GM18861 (cell line): ENCODE data around the gene HSPA12A.

Experiments used
- ATAC-seq: cut with Tn5 transposase; IDR thresholded peaks from one replicate; pipeline ENCODE4 v1.9.1; 2021; ENCODE audit not compliant: unreplicated experiment

HSPA12A gene

DNA sequence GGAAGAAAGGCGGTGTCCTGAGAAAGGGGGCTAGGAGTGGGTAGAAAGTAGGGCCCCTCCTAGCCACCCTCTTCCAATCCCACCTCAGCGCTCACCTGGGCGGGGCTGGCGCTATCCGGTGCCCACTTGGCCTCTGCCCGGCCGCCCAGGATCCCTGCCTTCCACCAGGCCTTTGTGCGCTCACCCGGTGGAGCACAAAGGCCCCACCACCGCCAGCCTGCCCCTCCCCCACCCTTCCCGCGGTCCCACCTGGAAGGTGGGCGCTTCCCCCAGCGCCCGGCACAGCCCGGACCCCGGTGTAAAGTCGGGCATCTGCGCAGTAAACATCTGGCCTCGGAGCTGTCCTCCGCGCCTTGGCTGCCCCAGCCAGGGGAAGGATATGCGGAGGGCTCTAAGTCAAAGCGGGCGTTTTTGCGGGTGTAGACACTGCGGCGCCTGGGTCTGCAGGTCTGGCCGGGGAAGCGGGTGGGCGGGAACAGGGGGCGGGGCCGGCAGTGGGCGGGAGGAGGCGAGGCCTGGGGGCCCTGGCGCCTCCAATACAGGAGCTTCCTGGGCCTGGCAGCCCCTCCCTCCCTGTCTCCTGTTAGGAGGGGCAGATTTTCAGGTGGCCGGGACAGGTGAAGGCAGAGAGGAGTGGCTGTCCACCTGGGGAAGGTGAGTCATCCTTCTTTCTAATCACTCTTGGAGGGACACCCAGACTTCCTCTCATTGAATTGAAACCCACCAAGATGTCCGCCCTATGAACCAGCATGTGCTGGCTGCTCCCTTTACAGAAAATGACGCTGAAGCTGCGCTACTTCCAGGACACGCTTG lies 72.3 kb downstream of the HSPA12A start:
- no peak for ATAC-seq

- no peak for ATAC-seq
Measured at GRCh38 chr10:116669080-116669479, 73.3 kb downstream of the HSPA12A start.

GRCh38 chr10:116668446-116668845 lies 73.9 kb downstream of the HSPA12A start:
- no peak for ATAC-seq

DNA sequence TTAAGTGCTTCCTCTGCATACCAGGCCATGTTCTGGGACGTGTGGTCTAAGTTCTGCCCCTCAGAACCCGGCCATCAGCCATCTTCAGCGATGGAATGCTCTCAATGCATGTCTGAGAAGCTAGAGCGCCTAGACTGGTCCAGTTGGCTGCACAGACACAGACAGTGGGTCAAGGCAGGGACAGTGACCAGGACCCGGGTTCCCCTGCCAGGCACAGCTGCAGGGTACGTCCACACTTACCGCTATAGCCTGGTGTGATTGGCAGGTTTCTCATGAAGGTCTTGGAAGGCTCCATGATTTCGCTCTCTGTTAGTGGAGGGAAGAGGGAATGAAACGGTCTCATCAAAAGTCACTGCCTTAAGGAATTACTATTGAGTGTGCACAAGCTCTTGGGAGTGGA lies 74.3 kb downstream of the HSPA12A start:
- ATAC-seq = no peak

- ATAC-seq = no peak
Measured at GRCh38 chr10:116667484-116667883, 74.9 kb downstream of the HSPA12A start.

DNA sequence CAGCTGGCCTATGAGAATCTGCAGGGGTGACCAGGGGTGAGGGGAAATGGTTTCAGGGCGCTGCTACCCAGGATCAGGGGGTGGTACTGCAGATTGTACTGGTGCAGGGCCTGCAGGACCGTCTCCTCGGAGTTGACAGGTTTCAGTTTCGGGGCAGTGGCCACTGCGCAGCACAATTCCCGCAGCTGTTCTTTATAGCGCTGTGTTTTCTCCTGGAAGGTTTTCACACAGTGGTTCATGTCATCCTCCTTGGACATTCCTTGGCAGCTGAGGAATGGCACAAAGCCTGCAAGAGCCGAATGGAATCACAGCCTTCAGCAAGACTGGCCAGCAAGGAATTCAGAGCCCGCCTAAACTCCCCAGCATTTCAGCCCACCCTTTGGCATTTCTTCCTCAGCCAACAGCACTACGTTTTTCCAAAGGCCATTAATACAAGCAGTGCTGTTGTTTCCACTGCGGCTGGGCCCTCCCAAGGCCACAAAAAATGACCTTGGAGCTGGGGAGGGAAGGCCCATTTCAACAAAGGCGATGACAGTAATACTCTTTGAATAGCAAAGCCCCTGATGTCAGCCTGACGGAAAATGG lies 76.7 kb downstream of the HSPA12A start:
- no peak for ATAC-seq

DNA sequence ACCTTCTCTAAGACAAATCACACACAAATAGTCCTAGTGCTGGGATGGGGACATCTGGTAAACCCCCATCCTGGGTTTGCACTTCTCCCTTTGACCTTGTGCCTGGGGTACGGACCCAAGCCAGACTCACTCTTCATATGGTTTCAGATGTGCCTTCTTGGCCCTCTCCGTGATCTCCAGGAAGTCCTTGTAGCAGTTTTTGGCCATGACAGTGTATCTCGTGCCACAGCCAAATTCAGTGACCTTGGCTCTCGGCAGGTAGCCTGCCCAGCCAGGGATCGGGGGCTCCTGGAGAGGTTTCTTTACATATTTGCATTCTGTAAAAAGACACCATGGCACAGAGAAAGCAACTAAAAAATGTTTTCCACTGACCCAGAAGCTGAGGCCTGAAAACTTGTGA lies 77.7 kb downstream of the HSPA12A start:
- no peak for ATAC-seq

DNA sequence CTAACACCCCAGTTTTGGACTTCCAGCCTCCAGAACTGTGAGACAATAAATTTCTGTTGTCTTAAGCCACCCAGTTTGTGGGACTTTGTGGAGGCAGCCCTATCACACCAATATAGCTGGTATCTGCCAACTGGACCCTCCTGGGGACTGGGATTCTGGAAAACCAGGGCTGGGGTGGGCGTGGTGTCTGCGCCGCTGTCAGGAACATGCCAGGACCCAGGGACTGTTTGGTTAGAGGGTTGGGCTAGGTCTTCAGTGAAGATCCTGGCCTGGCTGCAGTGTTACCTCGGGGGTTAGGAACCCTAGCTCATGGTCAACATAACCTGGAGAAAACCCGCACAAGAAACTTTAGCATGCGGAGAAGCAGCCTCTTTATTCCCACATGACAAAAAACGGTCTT lies 79.0 kb downstream of the HSPA12A start:
- ATAC-seq = no peak

DNA sequence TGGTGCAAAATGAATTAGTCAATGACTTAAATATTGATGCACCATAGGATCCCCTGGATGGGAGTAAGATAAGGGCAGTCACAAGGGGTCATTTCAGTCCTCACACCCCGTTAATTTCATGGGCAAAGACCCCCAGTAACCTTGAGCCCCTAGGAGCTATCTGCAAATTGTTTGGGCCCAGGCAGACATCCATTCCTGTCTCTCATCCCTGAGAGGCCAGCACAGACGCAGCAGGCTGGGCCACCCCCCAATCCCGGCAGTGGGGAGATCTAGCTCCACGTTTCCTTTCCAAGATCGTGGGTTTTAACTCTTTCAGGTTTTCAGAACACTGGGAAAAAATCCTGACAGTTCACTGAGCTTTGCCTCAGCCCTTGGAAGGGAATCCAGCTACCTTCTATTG lies 81.5 kb downstream of the HSPA12A start:
- ATAC-seq = no peak

DNA sequence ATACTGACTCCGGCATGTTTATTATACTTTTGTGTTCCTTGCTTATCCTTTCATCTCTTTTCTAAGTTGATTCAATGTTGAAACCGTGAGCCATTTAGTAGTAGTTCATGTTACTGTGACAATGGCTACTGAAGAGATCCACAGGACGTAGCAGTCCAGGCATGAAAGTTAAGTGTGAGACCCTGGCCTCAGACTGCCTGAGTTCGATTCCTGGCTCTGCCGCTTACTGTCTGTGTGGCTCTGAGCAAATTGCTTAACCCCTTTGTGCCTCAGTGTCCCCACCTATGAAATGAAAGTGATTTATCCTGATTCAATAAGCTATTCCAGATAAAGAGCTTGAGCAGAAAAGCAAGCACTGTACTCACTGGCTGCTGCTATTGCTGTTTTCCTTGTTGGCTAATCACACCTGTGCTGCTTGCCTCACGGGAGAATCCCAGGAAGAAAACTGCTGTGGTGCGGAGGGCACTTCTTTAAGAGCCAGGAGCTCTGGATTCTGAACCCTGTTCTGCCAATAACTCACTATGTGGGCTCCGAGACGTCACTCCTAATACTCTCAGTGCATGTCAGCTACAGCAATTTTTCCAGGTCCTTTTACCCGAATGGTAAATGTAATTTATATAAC lies 83.2 kb downstream of the HSPA12A start:
- ATAC-seq = no peak

GRCh38 chr10:116657863-116658551 lies 84.4 kb downstream of the HSPA12A start:
- ATAC-seq = no peak

DNA sequence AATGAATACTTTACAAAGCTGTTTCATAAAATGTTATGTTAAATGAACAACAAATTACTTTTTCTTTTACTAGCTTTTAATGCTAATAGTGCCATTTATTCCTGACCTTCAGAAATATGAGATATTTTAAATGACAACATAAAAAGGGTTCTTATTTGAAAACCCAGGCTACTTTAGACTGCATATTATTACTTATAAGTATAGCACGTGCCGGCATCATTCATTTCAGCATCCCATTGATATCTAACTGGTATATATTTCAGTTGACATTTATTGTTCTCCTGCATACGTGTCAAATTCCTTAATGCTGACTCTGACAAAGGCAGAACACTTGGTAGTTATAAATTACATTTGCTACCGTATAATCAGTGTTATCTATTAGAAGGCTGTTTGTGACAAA lies 86.3 kb downstream of the HSPA12A start:
- no peak for ATAC-seq

- ATAC-seq = no peak
Measured at GRCh38 chr10:116655568-116655967, 86.8 kb downstream of the HSPA12A start.

DNA sequence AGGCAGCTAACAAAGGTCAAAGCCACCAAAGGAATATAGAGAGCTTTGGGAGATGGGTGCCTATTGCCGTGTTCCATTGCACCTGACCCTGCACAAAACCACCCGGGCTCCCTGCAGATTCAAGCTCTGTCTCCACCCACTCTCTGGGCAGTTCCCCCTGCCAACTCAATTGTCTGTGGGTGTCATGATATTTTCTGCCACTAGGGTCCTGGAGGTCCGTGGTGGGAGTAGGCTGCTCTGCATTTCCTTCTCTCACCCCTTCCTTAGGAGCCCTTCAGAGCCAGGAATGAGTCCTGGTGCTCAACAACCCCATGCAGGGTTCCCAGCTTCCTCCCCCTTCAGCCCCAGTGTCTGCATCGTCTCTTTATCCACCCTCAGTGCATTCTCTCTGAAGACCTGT lies 87.5 kb downstream of the HSPA12A start:
- ATAC-seq = no peak

DNA sequence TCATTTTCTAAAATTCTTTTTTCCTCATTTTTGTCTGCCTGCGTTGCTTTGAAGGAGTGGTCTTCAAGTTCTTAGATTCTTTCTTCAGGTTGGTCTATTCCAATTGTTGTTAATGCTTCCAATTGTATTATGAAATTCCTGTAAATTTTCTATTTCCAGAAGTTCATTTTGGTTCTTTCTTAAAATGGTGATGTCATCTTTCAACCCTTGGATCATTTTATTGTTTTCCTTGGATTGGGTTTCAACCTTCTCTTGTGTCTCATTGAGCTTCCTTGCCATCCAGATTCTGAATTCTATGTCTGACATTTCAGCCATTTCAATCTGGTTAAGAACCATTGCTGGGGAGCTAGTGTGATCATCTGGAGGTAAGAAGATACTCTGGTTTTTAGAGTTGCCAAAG lies 88.5 kb downstream of the HSPA12A start:
- no peak for ATAC-seq

DNA sequence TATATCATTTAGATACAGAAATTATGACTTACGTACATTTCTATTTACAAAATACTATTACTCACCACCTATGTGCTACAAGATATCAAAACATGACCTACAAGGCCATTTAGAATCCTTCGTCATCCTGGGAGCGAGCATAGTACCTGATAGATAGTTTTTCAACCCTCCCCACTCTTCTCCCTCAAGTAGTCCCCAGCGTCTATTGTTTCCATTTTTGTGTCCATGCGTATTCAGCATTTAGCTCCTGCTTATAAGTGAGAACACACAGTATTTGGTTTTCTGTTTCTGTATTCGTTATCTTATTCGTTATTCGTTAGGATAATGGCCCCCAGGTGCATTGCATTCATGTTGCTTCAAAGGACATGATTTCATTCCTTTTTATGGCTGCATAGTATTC lies 93.5 kb downstream of the HSPA12A start:
- no peak for ATAC-seq

GRCh38 chr10:116646502-116646901 lies 95.9 kb downstream of the HSPA12A start:
- ATAC-seq = no peak

GRCh38 chr10:116637830-116638229 lies 104.5 kb downstream of the HSPA12A start:
- ATAC-seq = no peak

DNA sequence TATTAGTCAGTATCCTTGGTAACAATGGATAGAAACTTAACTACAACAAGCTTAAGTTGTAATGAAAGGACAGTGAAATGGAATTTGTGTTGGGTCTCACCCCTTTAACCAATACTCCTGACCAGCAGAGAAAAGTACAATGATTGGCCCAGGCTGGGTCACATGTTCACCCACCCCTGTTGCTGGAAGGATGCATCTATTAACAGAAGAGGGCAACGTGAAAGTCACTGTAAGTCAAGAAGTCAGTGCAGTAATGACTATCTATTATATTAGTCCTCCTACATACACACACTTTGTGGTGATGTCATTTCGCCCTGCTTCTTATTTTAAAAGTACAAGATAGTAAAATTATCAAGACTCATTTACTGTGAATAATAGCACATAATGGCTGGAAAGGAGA lies 105.4 kb downstream of the HSPA12A start:
- no peak for ATAC-seq

DNA sequence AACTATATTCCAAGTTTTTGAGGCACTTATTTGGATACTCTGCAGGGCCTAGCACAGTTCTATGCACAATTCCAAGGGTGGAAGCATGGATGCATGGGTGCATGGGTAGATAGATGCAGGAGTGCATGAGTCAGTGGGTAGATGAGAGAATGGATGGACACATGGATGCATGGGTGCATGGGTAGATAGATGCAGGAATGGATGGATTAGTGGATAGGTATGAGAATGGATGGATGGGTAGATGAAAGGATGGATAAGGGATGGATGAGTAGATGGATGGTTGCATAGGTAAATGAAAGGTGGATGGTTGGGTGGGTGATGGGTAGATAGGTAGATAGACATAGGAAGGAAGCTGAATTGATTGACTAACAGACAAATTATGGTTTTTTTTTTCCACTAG lies 106.0 kb downstream of the HSPA12A start:
- no peak for ATAC-seq

DNA sequence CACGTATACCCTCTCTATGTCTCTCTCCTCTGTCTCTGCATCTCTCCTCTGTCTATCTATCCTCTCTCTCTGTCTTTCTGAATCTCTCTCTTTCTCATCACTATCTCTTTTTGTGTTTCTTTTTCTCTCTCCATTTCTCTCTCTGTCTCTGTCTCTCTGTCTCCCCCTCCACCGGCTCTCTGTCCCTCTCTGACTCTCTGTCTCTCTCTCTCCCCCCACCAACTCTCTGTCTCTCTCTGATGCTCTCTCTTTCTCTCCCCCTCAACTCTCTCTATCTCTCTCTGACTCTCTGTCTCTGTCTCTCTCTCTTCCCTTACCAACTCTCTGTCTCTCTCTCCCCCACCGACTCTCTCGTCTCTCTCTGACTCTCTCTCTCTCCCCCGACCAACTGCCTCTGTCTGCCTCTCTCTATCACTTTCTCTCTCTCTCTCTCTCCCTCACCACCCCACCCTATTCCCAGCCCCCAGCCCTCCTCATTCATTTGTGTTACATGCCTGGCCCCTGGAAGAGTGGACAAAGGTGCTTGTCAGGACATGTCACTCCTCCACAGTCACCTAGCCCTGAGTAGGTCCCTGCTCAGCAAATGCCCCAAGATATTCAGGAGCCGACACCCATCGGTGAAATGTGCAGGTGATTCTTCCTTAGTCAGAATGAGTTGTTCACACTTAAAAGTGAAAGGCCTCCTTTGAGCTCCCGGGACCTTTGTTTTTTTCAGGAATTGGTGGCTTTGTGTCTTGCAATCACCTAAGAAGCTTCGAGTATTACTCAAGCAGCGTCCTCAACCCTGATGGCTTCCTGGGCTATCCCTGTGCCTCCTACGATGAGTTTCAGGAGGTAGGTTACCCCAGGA lies 108.0 kb downstream of the HSPA12A start:
- no peak for ATAC-seq
